H9 (cell line): Measurements from ENCODE around the gene FAM171A1. TPM values are rescaled to one million over a fixed set of nuclear protein-coding genes. Genes with fewer than 3 reads are reported as not detected.

Experiments used
- DNase-seq: peaks from one replicate; pipeline ENCODE4 v3.0.0-alpha.2; 2017
- H2AFZ ChIP-seq: one replicate; pipeline ENCODE4 v1.6.1; 2013; ENCODE audit warnings: mild to moderate bottlenecking, low read length, control low read depth, moderate library complexity
- H2AK5ac ChIP-seq: 2 replicates; pipeline ENCODE4 v1.6.1; 2013; ENCODE audit warnings: low read length, control low read depth, mixed read lengths; ENCODE audit not compliant: insufficient read length
- H2BK120ac ChIP-seq: one replicate; pipeline ENCODE4 v1.6.1; 2013; ENCODE audit warnings: low read depth, mild to moderate bottlenecking, low read length, control low read depth, inconsistent platforms; ENCODE audit not compliant: poor library complexity, severe bottlenecking
- H2BK12ac ChIP-seq: 2 replicates; pipeline ENCODE4 v1.6.1; 2013; ENCODE audit warnings: low read length, control low read depth, mixed read lengths, low read depth; ENCODE audit not compliant: insufficient read length
- H2BK15ac ChIP-seq: 2 replicates; pipeline ENCODE4 v1.6.1; 2013; ENCODE audit warnings: low read depth, low read length, control low read depth
- H2BK20ac ChIP-seq: one replicate; pipeline ENCODE4 v1.6.1; 2013; ENCODE audit warnings: low read depth, mild to moderate bottlenecking, low read length, control low read depth, inconsistent platforms; ENCODE audit not compliant: poor library complexity, severe bottlenecking
- H2BK5ac ChIP-seq: 2 replicates; pipeline ENCODE4 v1.6.1; 2013; ENCODE audit warnings: low read length, control low read depth, mixed read lengths; ENCODE audit not compliant: insufficient read length
- H3K14ac ChIP-seq: 2 replicates; pipeline ENCODE4 v1.6.1; 2013; ENCODE audit warnings: low read length, control low read depth; ENCODE audit not compliant: insufficient read depth
- H3K18ac ChIP-seq: 2 replicates; pipeline ENCODE4 v1.6.1; 2013; ENCODE audit warnings: low read depth, mild to moderate bottlenecking, mixed read lengths, low read length, control low read depth; ENCODE audit not compliant: insufficient read length
- H3K23ac ChIP-seq: 2 replicates; pipeline ENCODE4 v1.6.1; 2013; ENCODE audit warnings: low read length, control low read depth, mixed read lengths, low read depth; ENCODE audit not compliant: insufficient read length
- H3K23me2 ChIP-seq: 2 replicates; pipeline ENCODE4 v1.6.1; 2013; ENCODE audit warnings: low read depth, mild to moderate bottlenecking, mixed read lengths, low read length, control low read depth; ENCODE audit not compliant: insufficient read length, poor library complexity, severe bottlenecking
- H3K27ac ChIP-seq: 2 replicates; pipeline ENCODE4 v1.5.1; 2013; ENCODE audit warnings: low read length, control low read depth, mixed read lengths, low read depth; ENCODE audit not compliant: insufficient read length
- H3K27me3 ChIP-seq: 2 replicates; pipeline ENCODE4 v1.6.1; 2013; ENCODE audit warnings: low read length, control low read depth, inconsistent platforms; ENCODE audit not compliant: insufficient read depth
- H3K4ac ChIP-seq: 2 replicates; pipeline ENCODE4 v1.6.1; 2013; ENCODE audit warnings: low read depth, mild to moderate bottlenecking, control low read depth, inconsistent platforms, low read length, moderate library complexity
- H3K4me1 ChIP-seq: 2 replicates; pipeline ENCODE4 v1.6.1; 2013; ENCODE audit warnings: low read length, control low read depth, inconsistent platforms; ENCODE audit not compliant: insufficient read depth
- H3K4me2 ChIP-seq: 2 replicates; pipeline ENCODE4 v1.6.1; 2013; ENCODE audit warnings: low read length, control low read depth, mixed read lengths; ENCODE audit not compliant: insufficient read length, insufficient read depth
- H3K56ac ChIP-seq: 2 replicates; pipeline ENCODE4 v1.6.1; 2013; ENCODE audit warnings: low read depth, mild to moderate bottlenecking, mixed read lengths, low read length, control low read depth; ENCODE audit not compliant: insufficient read length
- H3K79me1 ChIP-seq: 2 replicates; pipeline ENCODE4 v1.6.1; 2013; ENCODE audit warnings: low read depth, mild to moderate bottlenecking, moderate library complexity, low read length, control low read depth, inconsistent platforms; ENCODE audit not compliant: insufficient read depth, poor library complexity, severe bottlenecking
- H3K79me2 ChIP-seq: 2 replicates; pipeline ENCODE4 v1.6.1; 2013; ENCODE audit warnings: low read length, control low read depth, inconsistent platforms; ENCODE audit not compliant: insufficient read depth
- H3K9ac ChIP-seq: 2 replicates; pipeline ENCODE4 v1.6.1; 2013; ENCODE audit warnings: low read length, control low read depth, mixed read lengths; ENCODE audit not compliant: insufficient read length; ENCODE audit errors: extremely low read depth
- H3K9me3 ChIP-seq: one replicate; pipeline ENCODE4 v1.6.1; 2013; ENCODE audit warnings: low read depth, low read length, inconsistent platforms; ENCODE audit not compliant: control insufficient read depth
- H3T11ph ChIP-seq: one replicate; pipeline ENCODE4 v1.6.1; 2013; ENCODE audit warnings: mild to moderate bottlenecking, low read length, control low read depth, inconsistent platforms
- H4K20me1 ChIP-seq: one replicate; pipeline ENCODE4 v1.6.1; 2013; ENCODE audit not compliant: control insufficient read depth, insufficient read length, insufficient read depth
- H4K5ac ChIP-seq: 2 replicates; pipeline ENCODE4 v1.6.1; 2013; ENCODE audit warnings: low read depth, mild to moderate bottlenecking, mixed read lengths, low read length, control low read depth; ENCODE audit not compliant: insufficient read length
- H4K8ac ChIP-seq: replicated peaks from 2 replicates; pipeline ENCODE4 v1.6.1; 2013; ENCODE audit warnings: low read length, control low read depth, mixed read lengths, low read depth; ENCODE audit not compliant: insufficient read length
- H4K91ac ChIP-seq: 2 replicates; pipeline ENCODE4 v1.6.1; 2013; ENCODE audit warnings: low read depth, mild to moderate bottlenecking, moderate library complexity, mixed read lengths, low read length, control low read depth; ENCODE audit not compliant: insufficient read length
- H3K27ac Mint-ChIP-seq, 3 experiments: 2 replicates in 2 of 3; 3 replicates in 1 of 3; pipeline ENCODE4 v1.8.0; 2020 to 2021; ENCODE audit warnings: mixed read lengths in 3 of 3, mild to moderate bottlenecking in 1 of 3, moderate library complexity in 1 of 3
- H3K27me3 Mint-ChIP-seq: 2 replicates; pipeline ENCODE4 v1.8.0; 2021; ENCODE audit warnings: low read depth, mild to moderate bottlenecking, moderate library complexity, mixed read lengths
- H3K36me3 Mint-ChIP-seq, 3 experiments: 2 replicates in 2 of 3; 3 replicates in 1 of 3; pipeline ENCODE4 v1.8.0; 2020 to 2021; ENCODE audit warnings: low read depth in 3 of 3, mixed read lengths in 3 of 3; ENCODE audit not compliant: insufficient read depth in 1 of 3
- H3K4me1 Mint-ChIP-seq, 2 experiments: 2 replicates each; pipeline ENCODE4 v1.8.0; 2020; ENCODE audit warnings: mixed read lengths in 2 of 2
- H3K4me3 Mint-ChIP-seq, 2 experiments: 2 replicates in 1 of 2; 3 replicates in 1 of 2; pipeline ENCODE4 v1.8.0; 2020 to 2021; ENCODE audit warnings: mild to moderate bottlenecking in 2 of 2, mixed read lengths in 2 of 2, moderate library complexity in 1 of 2
- H3K9me3 Mint-ChIP-seq, 2 experiments: 2 replicates in 1 of 2; 3 replicates in 1 of 2; pipeline ENCODE4 v1.8.0; 2020; ENCODE audit warnings: mild to moderate bottlenecking in 2 of 2, mixed read lengths in 2 of 2, moderate library complexity in 1 of 2
- WGBS: extraction: QIAGEN DNeasy Blood & Tissue Kit; methylation state at CpG from one replicate; pipeline ENCODE4 v1.1.7; 2013; ENCODE audit warnings: missing lambda C conversion rate, low lambda C conversion rate, mixed read lengths; ENCODE audit not compliant: insufficient read length; ENCODE audit errors: extremely low coverage; 5-methylcytosine and 5-hydroxymethylcytosine counted together
- total RNA-seq: library from RNA; stranded (reverse); gene quantifications from 2 replicates; pipeline ENCODE4 v1.2.1, GENCODE V29; 2021
- TF ChIP-seq, protein P1 (sequence below): fragments of 200-600 bp; sonication (generic); conservative IDR thresholded peaks from 3 replicates; pipeline ENCODE4 v1.8.0; 2021; ENCODE audit warnings: antibody characterized with exemption, mild to moderate bottlenecking

The FAM171A1 gene
- total RNA-seq, 1 experiment from 2014 or later: 37.4 TPM

DNA sequence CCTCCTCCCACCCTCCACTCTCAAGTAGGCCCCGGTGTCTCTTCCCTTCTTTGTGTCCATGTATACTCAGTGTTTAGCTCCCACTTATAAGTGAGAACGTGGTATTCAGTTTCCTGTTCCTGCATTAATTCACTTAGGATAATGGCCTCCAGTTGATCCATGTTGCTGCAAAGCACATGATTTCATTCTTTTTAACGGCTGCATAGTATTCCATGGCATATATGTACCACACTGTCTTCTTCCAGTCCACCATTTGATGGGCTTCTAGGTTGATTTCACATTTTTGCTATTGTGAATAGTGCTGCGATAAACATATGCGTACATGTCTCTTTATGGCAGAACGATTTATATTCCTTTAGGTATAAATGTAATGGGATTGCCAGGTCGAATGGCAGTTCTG is 51.0 kb downstream of the FAM171A1 start:
- no peak overlapping the region for H3T11ph ChIP-seq
- no peak for DNase-seq
- Mint-ChIP-seq H3K4me1 (peaks cover 28 to 32% of the 10 kb centered on the region in 2 experiments), H3K9me3 (no peaks in the 10 kb centered on the region), H3K4me3 (no peak overlapping the region), H3K27ac (no peak overlapping the region), H3K27me3 (no peaks in the 10 kb centered on the region), H3K36me3 (no peaks in the 10 kb centered on the region; a peak in 3 of 7 replicates)
- no peak overlapping the region for H3K23ac ChIP-seq
- H2AK5ac ChIP-seq: no peak overlapping the region
- no peaks in the 10 kb centered on the region for H3K79me2 ChIP-seq
- H3K4ac ChIP-seq: no peak overlapping the region
- no peak overlapping the region for H2BK20ac ChIP-seq
- H3K4me1 ChIP-seq: 0 out of 2 replicates have a peak, but pooled peaks cover 4% of the 10 kb centered on the region
- no peak overlapping the region for H2BK12ac ChIP-seq
- no peak overlapping the region for H2BK120ac ChIP-seq
- no peaks in the 10 kb centered on the region for H4K20me1 ChIP-seq
- H3K27me3 ChIP-seq: no peaks in the 10 kb centered on the region
- no CpG with 5 or more reads among the region's 7 CpGs for WGBS
- H3K23me2 ChIP-seq: no peaks in the 10 kb centered on the region
- H3K4me2 ChIP-seq: no peak overlapping the region
- H2BK15ac ChIP-seq: no peak overlapping the region
- H3K18ac ChIP-seq: no peak overlapping the region
- no peak overlapping the region for H3K56ac ChIP-seq
- no peak overlapping the region for H4K91ac ChIP-seq
- H4K5ac ChIP-seq: no peak overlapping the region
- no peak overlapping the region for H2BK5ac ChIP-seq
- no peaks in the 10 kb centered on the region for H3K9me3 ChIP-seq
- H3K14ac ChIP-seq: no peak overlapping the region
- no peak overlapping the region for H2AFZ ChIP-seq
- no peaks in the 10 kb centered on the region for H3K79me1 ChIP-seq
- H4K8ac ChIP-seq: no peak overlapping the region
- no peak overlapping the region for H3K9ac ChIP-seq
- H3K27ac ChIP-seq: no peak overlapping the region
- TF ChIP-seq, protein P1, sequence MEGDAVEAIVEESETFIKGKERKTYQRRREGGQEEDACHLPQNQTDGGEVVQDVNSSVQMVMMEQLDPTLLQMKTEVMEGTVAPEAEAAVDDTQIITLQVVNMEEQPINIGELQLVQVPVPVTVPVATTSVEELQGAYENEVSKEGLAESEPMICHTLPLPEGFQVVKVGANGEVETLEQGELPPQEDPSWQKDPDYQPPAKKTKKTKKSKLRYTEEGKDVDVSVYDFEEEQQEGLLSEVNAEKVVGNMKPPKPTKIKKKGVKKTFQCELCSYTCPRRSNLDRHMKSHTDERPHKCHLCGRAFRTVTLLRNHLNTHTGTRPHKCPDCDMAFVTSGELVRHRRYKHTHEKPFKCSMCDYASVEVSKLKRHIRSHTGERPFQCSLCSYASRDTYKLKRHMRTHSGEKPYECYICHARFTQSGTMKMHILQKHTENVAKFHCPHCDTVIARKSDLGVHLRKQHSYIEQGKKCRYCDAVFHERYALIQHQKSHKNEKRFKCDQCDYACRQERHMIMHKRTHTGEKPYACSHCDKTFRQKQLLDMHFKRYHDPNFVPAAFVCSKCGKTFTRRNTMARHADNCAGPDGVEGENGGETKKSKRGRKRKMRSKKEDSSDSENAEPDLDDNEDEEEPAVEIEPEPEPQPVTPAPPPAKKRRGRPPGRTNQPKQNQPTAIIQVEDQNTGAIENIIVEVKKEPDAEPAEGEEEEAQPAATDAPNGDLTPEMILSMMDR: no peak
